CD14-positive monocyte (primary cell): ENCODE results near the gene GPATCH3. TPM values are rescaled to one million over a fixed set of nuclear protein-coding genes. Genes with fewer than 3 reads are reported as not detected.
A peak's percentile ranks its signal among the peaks of the same experiment; 100 is the strongest.

Experiments
- DNase-seq, 3 donors: peaks; one replicate each; pipeline ENCODE4 v3.0.0-alpha.2; 2011 to 2022
- H2AFZ ChIP-seq: 2 replicates; pipeline ENCODE4 v1.6.0; 2012; ENCODE audit warnings: mild to moderate bottlenecking, low read depth, low read length, inconsistent platforms; ENCODE audit not compliant: insufficient read depth, poor library complexity, severe bottlenecking
- H3K27ac ChIP-seq, 2 donors: 1 replicate in 1 of 2; 2 replicates in 1 of 2; pipeline ENCODE4 v1.5.1; 2012 to 2013; ENCODE audit warnings: low read length in 2 of 2, control low read depth in 1 of 2, inconsistent platforms in 1 of 2, low read depth in 1 of 2, mild to moderate bottlenecking in 1 of 2
- H3K27me3 ChIP-seq, 2 donors: one replicate each; pipeline versions ENCODE4 v1.6.0 to v1.6.1; 2011 to 2013; ENCODE audit warnings: low read length in 2 of 2; ENCODE audit not compliant: control insufficient read depth in 2 of 2, insufficient read depth in 2 of 2
- H3K36me3 ChIP-seq, 2 donors: replicated peaks in 1 of 2; 1 replicate in 1 of 2; 2 replicates in 1 of 2; pipeline versions ENCODE4 v1.5.1 to v1.6.1; 2012 to 2013; ENCODE audit warnings: low read length in 2 of 2, control low read depth in 1 of 2, inconsistent platforms in 1 of 2, mild to moderate bottlenecking in 1 of 2; ENCODE audit not compliant: insufficient read depth in 2 of 2, control insufficient read depth in 1 of 2
- H3K4me1 ChIP-seq, 2 donors: 1 replicate in 1 of 2; 2 replicates in 1 of 2; pipeline versions ENCODE4 v1.5.1 to v1.6.1; 2012 to 2013; ENCODE audit warnings: low read length in 2 of 2, control low read depth in 1 of 2, inconsistent platforms in 1 of 2, mild to moderate bottlenecking in 1 of 2, moderate library complexity in 1 of 2; ENCODE audit not compliant: insufficient read depth in 2 of 2, control insufficient read depth in 1 of 2
- H3K4me2 ChIP-seq: replicated peaks from 2 replicates; pipeline ENCODE3; 2012; ENCODE audit warnings: low read length, moderate library complexity, mild to moderate bottlenecking; ENCODE audit not compliant: poor library complexity, severe bottlenecking; ENCODE audit errors: extremely low read depth
- H3K4me3 ChIP-seq, 3 experiments: fragments of 200-600 bp in 1 of 3; sonication (generic) in 1 of 3; replicated peaks in 1 of 3; 1 replicate in 2 of 3; 2 replicates in 1 of 3; pipeline ENCODE4 v1.5.1; 2011 to 2013; ENCODE audit warnings: low read length in 3 of 3, mild to moderate bottlenecking in 3 of 3, control low read depth in 2 of 3, low read depth in 2 of 3, inconsistent platforms in 1 of 3, moderate library complexity in 1 of 3
- H3K79me2 ChIP-seq: 2 replicates; pipeline ENCODE4 v1.6.0; 2012; ENCODE audit warnings: mild to moderate bottlenecking, control low read depth, inconsistent platforms, low read length, moderate library complexity; ENCODE audit not compliant: insufficient read depth
- H3K9ac ChIP-seq: 2 replicates; pipeline ENCODE4 v1.6.0; 2017; ENCODE audit warnings: low read length, mild to moderate bottlenecking; ENCODE audit not compliant: insufficient read depth, poor library complexity, severe bottlenecking
- H3K9me3 ChIP-seq, 2 donors: replicated peaks in 1 of 2; 1 replicate in 1 of 2; 2 replicates in 1 of 2; pipeline versions ENCODE4 v1.5.1 to v1.6.1; 2012 to 2013; ENCODE audit warnings: low read length in 2 of 2, control low read depth in 1 of 2; ENCODE audit not compliant: control insufficient read depth in 1 of 2, insufficient read depth in 1 of 2
- H4K20me1 ChIP-seq: 2 replicates; pipeline ENCODE4 v1.6.0; 2012; ENCODE audit warnings: mild to moderate bottlenecking, low read length, control low read depth, moderate library complexity; ENCODE audit not compliant: insufficient read depth
- H3K27ac Mint-ChIP-seq, 7 donors: one replicate each; pipeline ENCODE4 v1.8.0; 2020; ENCODE audit warnings: mild to moderate bottlenecking in 7 of 7, mixed read lengths in 7 of 7, moderate library complexity in 6 of 7, inconsistent platforms in 2 of 7
- H3K27me3 Mint-ChIP-seq, 3 donors: one replicate each; pipeline ENCODE4 v1.8.0; 2021 to 2022; ENCODE audit warnings: low read depth in 3 of 3, mild to moderate bottlenecking in 3 of 3, mixed read lengths in 3 of 3, moderate library complexity in 3 of 3, inconsistent platforms in 1 of 3
- H3K36me3 Mint-ChIP-seq, 2 donors: one replicate each; pipeline ENCODE4 v1.8.0; 2020; ENCODE audit warnings: mixed read lengths in 2 of 2, inconsistent platforms in 1 of 2, mild to moderate bottlenecking in 1 of 2
- H3K4me1 Mint-ChIP-seq: one replicate; pipeline ENCODE4 v1.8.0; 2020; ENCODE audit warnings: mild to moderate bottlenecking, mixed read lengths
- H3K4me3 Mint-ChIP-seq, 2 donors: one replicate each; pipeline ENCODE4 v1.8.0; 2020; ENCODE audit warnings: mild to moderate bottlenecking in 2 of 2, mixed read lengths in 2 of 2, moderate library complexity in 1 of 2
- H3K9me3 Mint-ChIP-seq, 7 donors: one replicate each; pipeline ENCODE4 v1.8.0; 2020 to 2022; ENCODE audit warnings: mixed read lengths in 7 of 7, mild to moderate bottlenecking in 6 of 7, moderate library complexity in 6 of 7, inconsistent platforms in 2 of 7
- CTCF ChIP-seq: fragments of 200-600 bp; IDR thresholded peaks from one replicate; pipeline ENCODE4 v1.8.0; 2022; ENCODE audit warnings: antibody characterized with exemption, mild to moderate bottlenecking
- WGBS: methylation state at CpG from one replicate; pipeline ENCODE4 v1.1.5; 2013; ENCODE audit warnings: missing lambda C conversion rate; ENCODE audit not compliant: insufficient coverage; 5-methylcytosine and 5-hydroxymethylcytosine counted together
- intact Hi-C, 2 donors: fragments of 100-400 bp; cut with micrococcal nuclease; formaldehyde crosslinking; loops; one replicate each; pipeline versions ENCODE4 v1.15.0 to v1.15.1; 2023
- polyA plus RNA-seq, 3 donors: library from polyadenylated mRNA; depleted of rRNA in 1 of 3; unstranded in 2 of 3; stranded (reverse) in 1 of 3; fragments of 300-500 nt in 2 of 3; fragments of >200 nt in 1 of 3; fragmentation: Illumina TruSeq in 2 of 3; gene quantifications; 1 replicate in 2 of 3; 2 replicates in 1 of 3; pipeline ENCODE4 v1.2.3, GENCODE V29; 2012 to 2021

Gene GPATCH3
- polyA plus RNA-seq, 3 donors = 8.2 to 11.8 (median 10.7) TPM

DNA sequence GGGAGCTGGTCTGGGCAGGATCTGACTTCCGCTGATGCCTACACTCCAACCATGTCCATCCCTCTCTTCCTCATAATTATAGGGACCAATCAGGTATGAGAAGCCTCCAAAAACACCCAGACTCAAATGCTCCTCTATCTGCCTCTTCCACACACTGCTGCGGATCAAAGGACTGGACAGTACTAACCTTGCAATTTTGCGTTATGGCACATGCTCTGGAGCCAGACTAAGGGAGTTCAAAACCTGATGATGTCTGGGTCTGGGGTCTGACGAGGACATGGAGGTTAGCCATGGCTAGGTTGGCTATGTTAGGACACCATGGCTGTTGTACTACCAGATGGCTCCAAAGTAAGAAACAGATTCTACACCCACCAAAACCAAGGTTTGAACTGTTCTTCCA is 20.5 kb downstream of the GPATCH3 start:
- no peak overlapping the region for H2AFZ ChIP-seq
- H3K4me1 Mint-ChIP-seq = no peaks in the 10 kb centered on the region
- H3K27me3 Mint-ChIP-seq = no peaks in the 10 kb centered on the region
- peaks cover 69 to 92% of the 10 kb centered on the region in 2 donors for H3K36me3 ChIP-seq
- H3K27ac Mint-ChIP-seq = no peak overlapping the region
- H3K27ac ChIP-seq = no peak overlapping the region
- no peak for TF ChIP-seq CTCF
- peaks cover 35% of the 10 kb centered on the region for H4K20me1 ChIP-seq
- peaks cover 4% of the 10 kb centered on the region for H3K79me2 ChIP-seq
- no peak overlapping the region for H3K4me3 ChIP-seq
- H3K27me3 ChIP-seq = no peaks in the 10 kb centered on the region
- no peaks in the 10 kb centered on the region for H3K9me3 Mint-ChIP-seq
- H3K4me2 ChIP-seq = no peak overlapping the region
- WGBS = 90% methylated on average over 2 of the region's 4 CpGs
- no peaks in the 10 kb centered on the region for H3K9me3 ChIP-seq
- H3K4me1 ChIP-seq = no peaks in the 10 kb centered on the region
- intact Hi-C loops = loop anchor here (2.0 to 10.0 kb wide), 6 partner anchors 27 to 385 kb away; no protein-coding TSS in a partner anchor
- H3K4me3 Mint-ChIP-seq = no peak overlapping the region
- H3K36me3 Mint-ChIP-seq = peaks cover 60 to 83% of the 10 kb centered on the region in 2 donors
- H3K9ac ChIP-seq = no peak overlapping the region
- DNase-seq = no peak

- Histone ChIP-seq H3K9me3 (no peaks in the 10 kb centered on the region), H3K9ac (no peak overlapping the region), H3K4me1 (no peaks in the 10 kb centered on the region), H3K27ac (peak overlapping the region in 1 of 2 donors; percentile 16), H4K20me1 (peaks cover 22% of the 10 kb centered on the region), H2AFZ (no peak overlapping the region), H3K36me3 (peaks cover 44 to 68% of the 10 kb centered on the region in 2 donors), H3K79me2 (peaks cover under 1% of the 10 kb centered on the region), H3K4me2 (no peak overlapping the region), H3K4me3 (no peak overlapping the region), H3K27me3 (no peaks in the 10 kb centered on the region)
- peaks cover 40 to 66% of the 10 kb centered on the region in 2 donors for H3K36me3 Mint-ChIP-seq
- H3K27me3 Mint-ChIP-seq = no peaks in the 10 kb centered on the region
- no peak overlapping the region for H3K4me3 Mint-ChIP-seq
- DNase-seq = no peak
- TF ChIP-seq CTCF = no peak
- H3K27ac Mint-ChIP-seq = peak overlapping the region in 1 of 7 donors; percentile 27
- H3K4me1 Mint-ChIP-seq = no peaks in the 10 kb centered on the region
- WGBS = no CpG with 5 or more reads among the region's 2 CpGs
- intact Hi-C loops = loop anchor here (5.0 to 10.0 kb wide), 5 partner anchors 65 to 383 kb away; no protein-coding TSS in a partner anchor
- no peaks in the 10 kb centered on the region for H3K9me3 Mint-ChIP-seq
Measured at GRCh38 chr1:26877326-26877725, 22.9 kb downstream of the GPATCH3 start.
